Mesenchymal stem cell (in vitro differentiated cells and primary cell): Measurements from ENCODE around the gene IRS1.

ENCODE experiments used
- DNase-seq: peaks from one replicate; pipeline ENCODE4 v3.0.0-alpha.2; 2013
- H2AFZ ChIP-seq: one replicate; pipeline ENCODE4 v1.6.1; 2013; ENCODE audit warnings: low read depth, mild to moderate bottlenecking, control low read depth, inconsistent platforms, low read length, moderate library complexity
- H2AK5ac ChIP-seq: 2 replicates; pipeline ENCODE4 v1.6.1; 2013; ENCODE audit warnings: low read length, moderate library complexity, mild to moderate bottlenecking, inconsistent platforms; ENCODE audit not compliant: severe bottlenecking
- H2BK120ac ChIP-seq: one replicate; pipeline ENCODE4 v1.6.1; 2013; ENCODE audit warnings: low read depth, mild to moderate bottlenecking, inconsistent platforms, low read length, moderate library complexity
- H2BK12ac ChIP-seq, 2 experiments: one replicate each; pipeline ENCODE4 v1.6.1; 2013; ENCODE audit warnings: inconsistent platforms in 2 of 2, low read length in 2 of 2, mild to moderate bottlenecking in 2 of 2, moderate library complexity in 2 of 2, control low read depth in 1 of 2
- H2BK15ac ChIP-seq: one replicate; pipeline ENCODE4 v1.6.1; 2013; ENCODE audit warnings: mild to moderate bottlenecking, low read depth, inconsistent platforms; ENCODE audit not compliant: poor library complexity, severe bottlenecking
- H2BK5ac ChIP-seq: 2 replicates; pipeline ENCODE4 v1.6.1; 2013; ENCODE audit warnings: low read depth, mild to moderate bottlenecking, low read length, control low read depth, inconsistent platforms; ENCODE audit not compliant: poor library complexity, severe bottlenecking
- H3K14ac ChIP-seq, 2 experiments: one replicate each; pipeline ENCODE4 v1.6.1; 2013; ENCODE audit warnings: inconsistent platforms in 2 of 2, low read length in 2 of 2, control low read depth in 1 of 2, mild to moderate bottlenecking in 1 of 2, moderate library complexity in 1 of 2
- H3K18ac ChIP-seq, 2 experiments: one replicate each; pipeline ENCODE4 v1.6.1; 2013; ENCODE audit warnings: inconsistent platforms in 2 of 2, low read length in 2 of 2, control low read depth in 1 of 2, low read depth in 1 of 2, mild to moderate bottlenecking in 1 of 2
- H3K23ac ChIP-seq, 2 experiments: one replicate each; pipeline ENCODE4 v1.6.1; 2013; ENCODE audit warnings: inconsistent platforms in 2 of 2, low read length in 2 of 2, mild to moderate bottlenecking in 2 of 2, moderate library complexity in 2 of 2, control low read depth in 1 of 2
- H3K27ac ChIP-seq: 2 replicates; pipeline ENCODE4 v1.5.1; 2013; ENCODE audit warnings: mild to moderate bottlenecking, moderate library complexity, low read length, control low read depth, inconsistent platforms; ENCODE audit not compliant: poor library complexity, severe bottlenecking
- H3K27me3 ChIP-seq, 2 experiments: 2 replicates each; pipeline versions ENCODE4 v1.6.1 to v1.7.0; 2013; ENCODE audit warnings: low read length in 2 of 2, mild to moderate bottlenecking in 2 of 2, moderate library complexity in 2 of 2, control low read depth in 1 of 2, inconsistent platforms in 1 of 2; ENCODE audit not compliant: control insufficient read depth in 1 of 2, insufficient read depth in 1 of 2
- H3K36me3 ChIP-seq, 2 experiments: 2 replicates each; pipeline versions ENCODE4 v1.6.1 to v1.7.0; 2013; ENCODE audit warnings: low read length in 2 of 2, control low read depth in 1 of 2, inconsistent platforms in 1 of 2, low read depth in 1 of 2, mild to moderate bottlenecking in 1 of 2; ENCODE audit not compliant: insufficient read depth in 2 of 2, control insufficient read depth in 1 of 2
- H3K4ac ChIP-seq, 2 experiments: one replicate each; pipeline ENCODE4 v1.6.1; 2013; ENCODE audit warnings: inconsistent platforms in 2 of 2, low read length in 2 of 2, mild to moderate bottlenecking in 2 of 2, moderate library complexity in 2 of 2, control low read depth in 1 of 2, low read depth in 1 of 2
- H3K4me1 ChIP-seq: 2 replicates; pipeline ENCODE4 v1.6.1; 2013; ENCODE audit warnings: low read depth, low read length, control low read depth; ENCODE audit not compliant: control insufficient read depth, insufficient read depth
- H3K4me2 ChIP-seq: 2 replicates; pipeline ENCODE4 v1.6.1; 2013; ENCODE audit warnings: low read length, mild to moderate bottlenecking, inconsistent platforms; ENCODE audit not compliant: poor library complexity, severe bottlenecking
- H3K4me3 ChIP-seq, 2 experiments: 2 replicates each; pipeline versions ENCODE4 v1.5.1 to v1.7.0; 2013; ENCODE audit warnings: low read length in 2 of 2, mild to moderate bottlenecking in 2 of 2, control low read depth in 1 of 2, low read depth in 1 of 2; ENCODE audit not compliant: insufficient read depth in 1 of 2
- H3K79me1 ChIP-seq: replicated peaks from 2 replicates; pipeline ENCODE4 v1.6.1; 2013; ENCODE audit warnings: mild to moderate bottlenecking, control low read depth, low read length, inconsistent platforms; ENCODE audit not compliant: poor library complexity, severe bottlenecking
- H3K9ac ChIP-seq: 2 replicates; pipeline ENCODE4 v1.7.0; 2013; ENCODE audit warnings: mild to moderate bottlenecking, low read length, moderate library complexity
- H3K9me3 ChIP-seq: 2 replicates; pipeline ENCODE4 v1.7.0; 2013; ENCODE audit warnings: mild to moderate bottlenecking, low read length; ENCODE audit not compliant: control insufficient read depth
- H4K8ac ChIP-seq: one replicate; pipeline ENCODE4 v1.6.1; 2013; ENCODE audit warnings: inconsistent platforms, mild to moderate bottlenecking, low read length, moderate library complexity
- H4K91ac ChIP-seq: one replicate; pipeline ENCODE4 v1.6.1; 2013; ENCODE audit warnings: mild to moderate bottlenecking, low read length, inconsistent platforms
- WGBS: methylation state at CpG from one replicate; pipeline ENCODE4 v1.1.7; 2013; ENCODE audit warnings: mixed read lengths; 5-methylcytosine and 5-hydroxymethylcytosine counted together

The IRS1 gene

GRCh38 chr2:226752887-226753286, 46.7 kb downstream of the IRS1 start:
- H2AFZ ChIP-seq: no peak overlapping the region
- no peak overlapping the region for H3K4ac ChIP-seq
- H2BK120ac ChIP-seq: no peak overlapping the region
- H3K9ac ChIP-seq: no peak overlapping the region
- peaks cover 4% of the 10 kb centered on the region for H3K4me1 ChIP-seq
- peak overlapping the region; percentile 25 for H4K91ac ChIP-seq
- H2BK12ac ChIP-seq: peak overlapping the region in 1 of 2 experiments; percentile 88
- peak overlapping the region; percentile 74 for H4K8ac ChIP-seq
- no peak overlapping the region for H2AK5ac ChIP-seq
- no peaks in the 10 kb centered on the region for H3K9me3 ChIP-seq
- H3K36me3 ChIP-seq: peaks cover 0 to 18% of the 10 kb centered on the region in 2 experiments
- no peaks in the 10 kb centered on the region for H3K27me3 ChIP-seq
- H3K4me2 ChIP-seq: no peak overlapping the region
- peak overlapping the region in 1 of 2 experiments; percentile 51 for H3K23ac ChIP-seq
- DNase-seq: no peak
- no peak overlapping the region for H3K27ac ChIP-seq
- no peak overlapping the region for H2BK5ac ChIP-seq
- H3K79me1 ChIP-seq: peaks cover 18% of the 10 kb centered on the region
- H3K18ac ChIP-seq: no peak overlapping the region
- no peak overlapping the region for H3K4me3 ChIP-seq
- no peak overlapping the region for H3K14ac ChIP-seq
- WGBS: 100% methylated on average over 3 of the region's 4 CpGs
- no peak overlapping the region for H2BK15ac ChIP-seq

- Histone ChIP-seq H2AK5ac (no peak overlapping the region), H2BK12ac (no peak overlapping the region), H3K36me3 (peaks cover 2 to 21% of the 10 kb centered on the region in 2 experiments), H3K9me3 (no peaks in the 10 kb centered on the region), H3K4me2 (no peak overlapping the region), H3K27ac (no peak overlapping the region), H4K91ac (no peak overlapping the region), H3K79me1 (peaks cover 39% of the 10 kb centered on the region), H2AFZ (no peak overlapping the region), H2BK120ac (no peak overlapping the region), H4K8ac (no peak overlapping the region), H3K23ac (no peak overlapping the region), H3K9ac (no peak overlapping the region), H3K4me3 (no peak overlapping the region), H3K14ac (no peak overlapping the region), H2BK5ac (no peak overlapping the region), H3K4me1 (peaks cover 4% of the 10 kb centered on the region), H3K27me3 (no peaks in the 10 kb centered on the region), H3K4ac (no peak overlapping the region), H3K18ac (no peak overlapping the region), H2BK15ac (no peak overlapping the region)
- WGBS: 100% methylated on average over 2 of the region's 3 CpGs
- no peak for DNase-seq
Observed at GRCh38 chr2:226747288-226747687, 52.3 kb downstream of the IRS1 start.

GRCh38 chr2:226746196-226746800, 53.3 kb downstream of the IRS1 start:
- Histone ChIP-seq H3K9me3 (no peaks in the 10 kb centered on the region), H2BK120ac (no peak overlapping the region), H3K18ac (no peak overlapping the region), H3K36me3 (peaks cover 2 to 16% of the 10 kb centered on the region in 2 experiments), H3K14ac (no peak overlapping the region), H3K4me1 (peaks cover 4% of the 10 kb centered on the region), H2BK12ac (no peak overlapping the region), H2AFZ (no peak overlapping the region), H3K27me3 (no peaks in the 10 kb centered on the region), H2AK5ac (no peak overlapping the region), H3K23ac (no peak overlapping the region), H3K27ac (no peak overlapping the region), H4K91ac (no peak overlapping the region), H4K8ac (no peak overlapping the region), H2BK15ac (no peak overlapping the region), H3K9ac (no peak overlapping the region), H3K4ac (no peak overlapping the region), H3K79me1 (peaks cover 39% of the 10 kb centered on the region), H2BK5ac (no peak overlapping the region), H3K4me2 (no peak overlapping the region), H3K4me3 (no peak overlapping the region)
- DNase-seq: no peak
- 91% methylated on average over 1 of the region's 1 CpG for whole genome bisulfite sequencing

GRCh38 chr2:226743915-226744314, 55.7 kb downstream of the IRS1 start:
- Histone ChIP-seq H3K14ac (no peak overlapping the region), H3K18ac (no peak overlapping the region), H2BK120ac (no peak overlapping the region), H3K23ac (no peak overlapping the region), H2AFZ (no peak overlapping the region), H3K9me3 (no peaks in the 10 kb centered on the region), H3K4ac (no peak overlapping the region), H3K4me3 (no peak overlapping the region), H2BK12ac (no peak overlapping the region), H3K9ac (no peak overlapping the region), H4K91ac (no peak overlapping the region), H2BK5ac (no peak overlapping the region), H3K4me2 (no peak overlapping the region), H3K4me1 (peaks cover 4% of the 10 kb centered on the region), H2AK5ac (no peak overlapping the region), H3K79me1 (peaks cover 37% of the 10 kb centered on the region), H2BK15ac (no peak overlapping the region), H3K27ac (no peak overlapping the region), H3K36me3 (peaks cover 2 to 6% of the 10 kb centered on the region in 2 experiments), H3K27me3 (no peaks in the 10 kb centered on the region), H4K8ac (no peak overlapping the region)
- WGBS: 98% methylated on average over 3 of the region's 4 CpGs
- DNase-seq: no peak
